ENCODE results near the gene ABCG2.

The ABCG2 gene

GRCh38 chr4:88062843-88063242, 95.6 kb downstream of the ABCG2 start:
- no peak for DNase-seq

DNA sequence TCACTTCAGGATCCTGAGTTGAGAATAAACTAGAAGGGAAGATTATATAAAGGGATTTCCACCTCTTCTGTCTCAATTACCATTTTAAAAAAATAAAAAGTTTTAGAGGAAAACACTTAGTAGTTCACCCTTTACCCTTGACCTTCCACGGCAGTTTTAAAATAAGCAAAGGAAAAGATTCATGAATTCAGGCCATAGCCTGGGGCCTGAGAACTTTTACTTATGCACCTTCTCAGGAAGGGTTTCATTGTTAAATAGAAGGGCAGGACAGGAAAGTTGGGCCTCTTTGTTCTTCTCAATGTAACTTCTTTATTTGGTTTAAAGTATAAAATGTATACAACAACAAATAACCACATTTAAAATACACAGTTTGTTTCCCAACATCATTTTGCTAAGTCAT, 96.1 kb downstream of the ABCG2 start:
- DNase-seq, result no peak

DNA sequence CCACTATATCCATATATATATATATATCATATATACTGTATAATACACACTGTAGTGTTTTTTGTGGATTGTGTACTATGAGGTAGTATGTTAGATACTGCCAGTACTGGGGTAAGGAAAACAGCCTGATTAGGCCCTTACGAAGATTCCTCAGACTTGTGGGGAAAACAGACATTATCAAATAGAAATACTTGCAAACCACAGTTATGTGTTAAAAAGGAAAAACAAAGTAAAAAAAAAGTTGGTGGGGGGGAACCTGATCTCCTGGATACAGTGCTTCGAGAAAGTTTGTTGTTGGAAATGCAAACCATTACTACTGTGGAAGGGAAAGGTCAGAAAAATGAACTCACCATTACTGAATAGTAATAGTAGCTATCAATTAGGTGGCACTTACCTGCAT, 98.0 kb downstream of the ABCG2 start:
- no peak for DNase-seq

GRCh38 chr4:88059766-88060165, 98.7 kb downstream of the ABCG2 start:
- no peak for DNase-seq

DNA sequence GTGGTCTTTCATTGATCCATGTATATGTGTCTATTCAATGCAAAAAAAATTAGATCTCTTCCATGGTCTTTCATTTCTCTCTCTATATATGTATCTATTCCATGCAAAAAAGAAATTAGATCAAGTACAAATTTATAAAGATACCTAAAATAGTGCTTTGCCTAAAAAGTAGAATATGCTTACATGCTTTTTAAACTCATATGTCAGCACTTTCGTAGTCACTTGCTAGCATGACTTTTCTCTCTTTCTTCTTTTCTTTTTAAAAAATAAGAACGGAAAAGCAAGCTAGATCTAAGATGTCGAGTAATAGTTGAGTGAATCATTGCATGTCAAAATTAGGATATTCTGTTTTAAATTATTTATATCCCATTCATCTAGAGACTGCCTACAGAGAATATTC, 100.1 kb downstream of the ABCG2 start:
- no peak for DNase-seq

DNA sequence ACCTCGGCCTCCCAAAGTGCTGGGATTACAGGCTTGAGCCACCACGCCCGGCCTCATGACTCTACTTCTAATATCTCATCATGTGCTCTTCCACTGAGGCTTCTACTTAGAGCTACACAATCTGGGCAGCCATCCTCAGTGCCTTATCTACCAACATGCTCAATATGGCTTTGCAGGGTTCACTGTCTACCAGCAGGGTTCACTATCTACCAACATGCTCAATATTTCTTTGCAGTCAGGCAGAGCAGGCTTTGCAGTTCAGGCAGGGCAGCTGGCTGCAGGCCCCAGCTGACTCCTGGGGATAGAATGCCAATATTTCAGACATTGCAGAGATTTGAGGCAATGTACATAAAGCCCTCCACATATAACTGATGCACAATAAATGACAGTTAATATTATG, 103.5 kb downstream of the ABCG2 start:
- no peak for DNase-seq

GRCh38 chr4:88054229-88054628, 104.2 kb downstream of the ABCG2 start:
- no peak for DNase-seq

GRCh38 chr4:88045021-88045420, 113.4 kb downstream of the ABCG2 start:
- DNase-seq, result no peak

DNA sequence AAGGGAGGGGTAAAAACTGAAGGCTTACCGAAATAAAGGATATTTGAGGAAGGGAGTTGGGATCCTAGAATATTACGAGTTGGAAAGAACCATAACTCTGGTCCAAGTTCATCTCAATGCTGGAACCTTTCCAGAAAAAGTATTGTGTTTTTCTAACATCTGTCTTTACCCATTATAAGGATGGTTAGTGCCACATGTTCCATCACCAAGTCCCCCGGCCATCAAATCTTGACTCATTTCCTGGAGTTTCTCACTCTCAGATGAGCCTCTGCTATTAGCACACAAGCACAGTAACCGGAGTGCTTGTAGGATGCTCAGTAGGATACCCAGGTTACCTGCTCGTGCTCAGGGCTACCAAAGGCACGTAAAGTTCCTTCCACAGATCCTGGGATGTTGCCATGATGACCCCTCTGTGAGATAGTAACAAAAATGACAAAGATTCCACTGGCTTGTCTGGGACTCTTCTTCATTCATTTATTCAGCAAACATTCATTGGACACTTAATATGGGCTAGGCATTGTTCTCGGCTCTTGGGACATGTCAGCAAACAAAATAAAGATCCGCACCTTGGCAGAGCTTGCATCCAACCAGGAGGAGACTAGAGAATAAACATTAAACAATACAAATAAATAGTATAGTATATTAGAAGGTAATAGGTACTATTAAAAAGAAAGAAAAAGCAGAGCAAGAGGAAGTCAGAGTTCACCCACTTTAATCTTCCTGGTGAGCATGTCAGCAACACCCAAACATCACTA, 114.7 kb downstream of the ABCG2 start:
- no peak for DNase-seq

DNA sequence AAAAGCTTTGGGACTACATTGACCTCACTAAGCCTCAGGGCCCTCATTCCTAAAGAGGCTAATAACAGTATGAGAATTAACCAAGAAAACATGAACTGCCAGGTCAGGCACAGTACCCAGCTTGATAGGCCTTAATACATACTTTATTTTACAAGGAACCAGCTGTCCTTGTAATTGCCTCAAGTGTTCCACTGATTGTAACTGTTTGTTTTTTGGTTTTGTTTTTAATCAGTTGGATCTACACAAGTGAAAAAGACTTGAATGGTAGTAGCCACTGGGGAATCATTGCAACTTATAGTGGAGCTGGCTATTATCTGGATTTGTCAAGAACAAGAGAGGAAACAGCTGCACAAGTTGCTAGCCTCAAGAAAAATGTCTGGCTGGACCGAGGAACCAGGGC, 115.4 kb downstream of the ABCG2 start:
- no peak for DNase-seq

- no peak for DNase-seq
These were observed 116.8 kb downstream of the ABCG2 start for GRCh38 chr4:88041626-88042025.

- DNase-seq, result no peak
These were observed 117.7 kb downstream of the ABCG2 start for GRCh38 chr4:88040707-88041106.
